ENCODE measurements around the gene SWAP70. TPM values are rescaled to one million over a fixed set of nuclear protein-coding genes. Genes with fewer than 3 reads are reported as not detected.

SWAP70 gene
- total and polyA plus RNA-seq, 2 of the 8 experiments (the other 6 are each of a cell fraction or from before 2014, with no cell fraction given), result 14.8 to 37.5 TPM

DNA sequence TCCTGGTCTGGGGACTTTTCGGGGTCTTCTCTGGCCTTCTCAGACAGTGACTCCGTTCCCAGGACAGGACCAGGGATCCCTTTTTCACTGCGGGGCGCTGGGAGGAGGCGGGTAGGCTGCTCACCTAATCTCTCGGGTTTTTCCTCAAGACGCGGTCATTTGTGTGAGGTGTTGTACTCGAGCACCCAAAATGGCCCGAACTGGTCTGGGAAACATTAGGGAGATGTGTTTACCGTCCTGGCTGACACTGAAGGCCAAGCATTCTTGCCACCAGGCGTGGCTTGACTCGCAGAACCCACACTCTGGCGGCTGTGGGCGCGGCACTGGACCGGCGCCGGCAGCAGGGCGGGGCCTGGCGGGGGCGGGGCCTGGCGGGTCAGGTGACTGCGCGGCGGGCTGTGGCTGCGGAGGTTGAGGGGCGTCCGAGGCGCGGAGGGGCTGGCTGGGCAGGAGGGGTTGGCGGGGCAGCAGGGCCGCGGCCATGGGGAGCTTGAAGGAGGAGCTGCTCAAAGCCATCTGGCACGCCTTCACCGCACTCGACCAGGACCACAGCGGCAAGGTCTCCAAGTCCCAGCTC is at the start of gene SWAP70 (continued):
- TF ChIP-seq RFX5 (IDR thresholded peaks at IDR 0.05; ENCODE audit: borderline replicate concordance, low read depth, low read length), result no peak
- no peak for TF ChIP-seq CEBPB (IDR thresholded peaks at IDR 0.05; ENCODE audit: low read depth, low read length)
- TF ChIP-seq, protein P1, sequence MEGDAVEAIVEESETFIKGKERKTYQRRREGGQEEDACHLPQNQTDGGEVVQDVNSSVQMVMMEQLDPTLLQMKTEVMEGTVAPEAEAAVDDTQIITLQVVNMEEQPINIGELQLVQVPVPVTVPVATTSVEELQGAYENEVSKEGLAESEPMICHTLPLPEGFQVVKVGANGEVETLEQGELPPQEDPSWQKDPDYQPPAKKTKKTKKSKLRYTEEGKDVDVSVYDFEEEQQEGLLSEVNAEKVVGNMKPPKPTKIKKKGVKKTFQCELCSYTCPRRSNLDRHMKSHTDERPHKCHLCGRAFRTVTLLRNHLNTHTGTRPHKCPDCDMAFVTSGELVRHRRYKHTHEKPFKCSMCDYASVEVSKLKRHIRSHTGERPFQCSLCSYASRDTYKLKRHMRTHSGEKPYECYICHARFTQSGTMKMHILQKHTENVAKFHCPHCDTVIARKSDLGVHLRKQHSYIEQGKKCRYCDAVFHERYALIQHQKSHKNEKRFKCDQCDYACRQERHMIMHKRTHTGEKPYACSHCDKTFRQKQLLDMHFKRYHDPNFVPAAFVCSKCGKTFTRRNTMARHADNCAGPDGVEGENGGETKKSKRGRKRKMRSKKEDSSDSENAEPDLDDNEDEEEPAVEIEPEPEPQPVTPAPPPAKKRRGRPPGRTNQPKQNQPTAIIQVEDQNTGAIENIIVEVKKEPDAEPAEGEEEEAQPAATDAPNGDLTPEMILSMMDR (IDR thresholded peaks at IDR 0.05; ENCODE audit: control extremely low read depth in 1 of 3, insufficient read depth in 1 of 3, low read depth in 1 of 3, low read length in 3 of 3), result peak in 2 of 3 experiments; percentile 25 to 32; a peak in 2 of 4 replicates
- no peak for TF ChIP-seq SIRT6 (IDR thresholded peaks at IDR 0.05; ENCODE audit: low read length)
- peak; percentile 88 for TF ChIP-seq TEAD4 (IDR thresholded peaks at IDR 0.05; ENCODE audit: low read depth, low read length)
- TF ChIP-seq RNF2 (IDR thresholded peaks at IDR 0.05; ENCODE audit: borderline replicate concordance, low read depth, low read length, missing control alignments, poor library complexity, severe bottlenecking), result no peak
- TF ChIP-seq POLR2AphosphoS5 (IDR thresholded peaks at IDR 0.05; ENCODE audit: low read depth, low read length), result peak; percentile 90
- 0 out of 4 replicates have a peak, but pooled peaks of 1 of the 2 experiments have one; percentile 24 for TF ChIP-seq HDAC2 (IDR thresholded peaks at IDR 0.05; ENCODE audit: borderline replicate concordance in 1 of 2, low read depth in 2 of 2, low read length in 2 of 2)
- no peak for TF ChIP-seq EGR1 (IDR thresholded peaks at IDR 0.05; ENCODE audit: borderline replicate concordance, low read depth, low read length)
- 0 out of 2 replicates have a peak, but pooled peaks have one; percentile 18 for TF ChIP-seq SP1 (IDR thresholded peaks at IDR 0.05; ENCODE audit: low read depth, low read length)
